ENCODE measurements around the gene OLFML3.
"Not testable (repeated sequence)": the region's sequence is repeated elsewhere in the genome, so short reads cannot be mapped to it uniquely, and the experiment has no call there.

The OLFML3 gene

DNA sequence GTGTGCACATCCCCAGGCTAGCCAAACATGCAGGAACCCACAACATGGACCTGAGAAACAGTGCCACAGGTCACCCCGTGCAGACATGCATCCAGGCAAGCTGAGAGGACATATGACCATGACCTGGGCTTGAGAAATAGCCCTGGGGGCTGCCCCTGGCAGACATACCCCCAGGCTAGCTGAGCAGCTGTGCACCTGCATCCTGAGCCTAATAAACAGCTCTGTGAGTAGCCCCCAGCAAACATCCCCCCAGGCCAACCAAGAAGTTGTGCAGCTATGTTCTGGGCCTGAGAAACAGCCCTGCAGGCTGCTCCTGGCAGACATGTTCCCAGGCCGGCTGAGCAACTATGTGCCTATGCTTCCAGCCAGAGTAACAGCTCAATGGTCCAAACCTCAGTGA is 14.5 kb downstream of the OLFML3 start:
- DNase-seq = no peak

DNA sequence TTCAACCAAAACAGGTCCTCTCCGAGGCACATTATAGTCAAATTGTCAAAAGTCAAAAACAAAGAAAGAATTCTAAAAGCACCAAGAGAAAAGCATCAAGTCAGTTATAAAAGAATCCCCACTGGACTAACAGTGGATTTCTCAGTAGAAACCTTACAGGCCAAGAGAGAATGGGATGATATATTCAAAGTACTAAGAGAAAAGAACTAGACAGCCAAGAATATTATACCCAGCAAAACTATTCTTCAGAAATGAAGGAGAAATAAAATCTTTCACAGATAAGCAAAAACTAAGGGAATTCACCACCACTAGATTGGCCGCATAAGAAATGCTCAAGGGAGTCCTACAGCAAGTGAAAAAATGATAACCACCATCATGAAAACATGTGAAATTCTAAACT is 16.1 kb downstream of the OLFML3 start:
- DNase-seq = no peak

- DNase-seq = no peak
Observed at GRCh38 chr1:113998361-113998760, 19.1 kb downstream of the OLFML3 start.

- DNase-seq = no peak
Observed at GRCh38 chr1:113999233-113999632, 20.0 kb downstream of the OLFML3 start.

DNA sequence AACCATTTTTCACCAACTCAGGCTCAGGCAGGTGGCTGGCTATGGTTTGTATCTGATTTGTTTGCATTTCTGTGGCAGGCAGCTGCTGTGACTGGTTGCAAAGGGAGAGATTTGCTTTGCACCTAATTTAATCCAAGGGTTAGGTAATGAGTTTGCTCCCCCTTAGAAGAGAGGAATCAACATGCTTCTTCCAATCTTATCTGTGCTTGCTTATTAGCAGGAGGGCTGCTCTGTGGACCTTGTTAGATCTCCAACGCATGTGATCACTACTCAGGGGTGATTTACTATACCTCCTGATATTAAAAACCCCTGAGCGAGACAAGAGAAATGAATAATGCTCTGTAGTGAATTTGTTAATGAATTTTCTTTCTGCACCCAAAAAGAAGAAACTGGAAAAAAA is 20.5 kb downstream of the OLFML3 start:
- DNase-seq = no peak

DNA sequence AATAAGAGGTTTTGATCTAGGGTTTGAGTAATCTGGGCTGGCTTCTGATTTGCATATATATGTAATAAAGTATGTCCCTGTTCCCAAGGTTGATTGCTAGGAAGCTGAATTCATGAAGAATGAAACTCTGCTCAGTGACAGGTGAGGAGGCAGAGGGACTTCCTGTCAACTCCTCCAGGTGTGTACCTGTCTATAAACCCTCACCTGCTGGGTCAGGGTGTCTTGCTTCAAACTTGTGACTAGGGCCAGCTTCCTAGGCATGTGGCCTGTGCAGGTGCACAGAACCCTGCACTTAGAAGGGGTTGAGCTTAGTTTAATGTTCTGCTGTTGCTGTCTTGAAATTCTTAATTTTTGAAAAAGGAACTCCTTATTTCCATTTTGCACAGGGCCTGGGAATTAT is 21.1 kb downstream of the OLFML3 start:
- DNase-seq = no peak

DNA sequence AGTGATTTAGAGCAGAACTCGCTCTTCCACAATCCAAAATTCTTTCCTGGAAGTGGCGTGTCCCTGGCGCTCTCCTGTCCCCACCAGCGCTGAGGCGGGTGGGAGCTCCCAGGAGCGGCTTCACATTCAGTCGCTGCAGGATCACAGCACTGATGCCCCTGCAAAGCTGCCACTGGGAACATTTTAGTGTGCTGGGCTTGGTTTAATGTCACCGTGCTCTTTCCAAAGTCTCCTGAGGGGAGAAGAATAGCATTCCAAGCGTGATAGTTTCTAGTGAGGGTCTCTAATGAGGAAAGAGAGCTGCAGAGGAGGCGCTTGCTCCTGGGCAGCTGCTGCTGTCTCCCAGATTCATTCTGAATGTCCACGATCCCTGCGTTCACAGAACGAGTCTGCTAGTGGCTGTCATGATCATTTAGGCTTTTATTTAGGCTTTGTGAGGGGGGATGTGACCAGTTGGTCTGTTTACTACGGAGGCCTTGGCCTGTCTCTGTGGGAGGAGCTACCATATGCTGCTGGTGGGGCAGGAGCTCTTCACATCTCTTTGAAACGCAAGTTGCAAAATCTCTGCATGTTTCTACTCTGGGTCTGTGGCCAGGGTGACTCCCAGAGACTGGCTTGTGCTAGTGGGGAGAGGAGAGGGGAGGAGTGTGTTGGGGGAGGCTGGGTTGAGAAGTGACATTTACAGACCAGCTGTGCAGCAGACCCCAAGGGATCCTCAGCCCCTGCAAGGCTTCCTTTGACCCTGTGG is 23.4 kb downstream of the OLFML3 start:
- DNase-seq = no peak

GRCh38 chr1:114003431-114003830 is 24.2 kb downstream of the OLFML3 start:
- DNase-seq = no peak

- DNase-seq = not testable (repeated sequence)
Observed at GRCh38 chr1:114006825-114007224, 27.6 kb downstream of the OLFML3 start.

DNA sequence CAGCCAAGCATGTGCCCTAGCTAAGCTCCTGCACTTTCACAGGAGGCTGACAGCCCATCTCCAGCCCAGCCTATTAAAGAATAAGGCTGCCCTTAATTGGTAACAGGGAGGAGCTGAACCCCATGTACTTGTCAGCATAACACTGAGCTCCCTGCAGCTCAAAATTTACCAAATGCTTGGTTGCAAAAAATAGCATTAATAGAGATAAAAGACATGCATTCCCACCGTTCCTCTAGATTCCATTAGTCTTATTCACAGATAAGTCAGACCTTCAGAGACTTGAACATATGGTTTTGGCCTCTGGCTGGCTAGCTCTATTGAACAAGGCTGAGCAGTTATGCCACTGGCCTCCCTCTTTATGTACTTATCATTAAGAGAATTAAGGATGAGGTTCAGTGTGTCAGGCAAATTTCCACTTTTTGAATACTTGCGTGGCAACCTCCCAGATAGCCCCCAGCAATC is 29.2 kb downstream of the OLFML3 start:
- no peak for DNase-seq

- no peak for DNase-seq
Observed at GRCh38 chr1:114008993-114009392, 29.7 kb downstream of the OLFML3 start.

- DNase-seq = no peak
Observed at GRCh38 chr1:114009393-114009792, 30.1 kb downstream of the OLFML3 start.

DNA sequence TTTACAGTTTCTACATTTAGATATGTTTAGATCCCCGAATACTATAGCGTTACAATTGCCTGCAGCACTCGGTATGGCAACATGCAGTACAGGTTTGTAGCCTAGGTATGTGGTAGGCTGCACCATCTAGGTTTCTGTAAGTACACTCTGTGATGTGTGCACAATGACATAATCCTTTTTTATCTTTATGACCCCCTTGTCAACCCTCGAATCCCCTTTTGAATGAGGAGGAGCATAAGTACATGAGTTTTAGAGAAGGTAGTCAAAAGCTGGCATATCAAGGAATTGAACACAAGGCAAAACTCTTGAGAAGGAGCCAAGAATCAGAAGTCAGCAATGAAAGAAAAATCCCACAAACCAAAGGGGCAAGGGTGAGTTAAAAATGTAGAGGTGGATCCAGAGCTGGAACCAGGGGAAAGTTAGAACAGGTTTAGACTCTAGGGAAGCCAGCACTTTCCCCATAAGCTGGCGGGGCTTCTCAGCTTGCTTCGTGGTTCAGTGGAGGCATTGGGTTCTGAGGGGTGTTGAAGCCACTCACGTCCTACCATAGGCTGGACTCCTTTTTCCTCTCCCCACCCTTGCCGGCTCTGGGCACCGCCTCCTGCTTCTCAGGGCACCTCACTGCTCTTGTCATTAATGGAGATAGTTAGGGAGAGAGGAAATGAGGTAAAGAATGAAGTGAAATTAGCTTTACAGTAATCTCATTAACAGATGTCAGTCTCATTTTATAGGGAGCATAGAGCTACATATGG is 31.3 kb downstream of the OLFML3 start:
- DNase-seq = no peak

GRCh38 chr1:114011796-114012195 is 32.5 kb downstream of the OLFML3 start:
- no peak for DNase-seq

DNA sequence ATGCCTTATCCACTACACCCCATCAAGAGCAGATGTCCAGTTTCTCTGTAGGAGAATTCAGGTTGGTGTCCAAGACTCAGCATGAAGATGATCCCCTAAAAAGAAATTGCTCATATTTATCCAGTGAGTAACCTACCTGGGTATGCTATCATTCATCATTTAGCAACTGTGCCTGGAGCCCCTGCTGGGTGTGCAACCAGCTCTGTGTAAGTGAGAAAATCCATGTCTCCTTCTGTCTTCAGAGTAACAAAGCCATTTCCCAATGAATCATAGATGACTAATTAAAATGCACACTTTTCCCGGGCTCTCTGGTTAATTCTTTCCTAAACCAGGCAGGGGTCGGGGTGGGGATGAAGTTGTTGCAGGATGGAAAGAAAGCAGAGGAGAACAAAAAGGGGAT is 35.8 kb downstream of the OLFML3 start:
- no peak for DNase-seq

DNA sequence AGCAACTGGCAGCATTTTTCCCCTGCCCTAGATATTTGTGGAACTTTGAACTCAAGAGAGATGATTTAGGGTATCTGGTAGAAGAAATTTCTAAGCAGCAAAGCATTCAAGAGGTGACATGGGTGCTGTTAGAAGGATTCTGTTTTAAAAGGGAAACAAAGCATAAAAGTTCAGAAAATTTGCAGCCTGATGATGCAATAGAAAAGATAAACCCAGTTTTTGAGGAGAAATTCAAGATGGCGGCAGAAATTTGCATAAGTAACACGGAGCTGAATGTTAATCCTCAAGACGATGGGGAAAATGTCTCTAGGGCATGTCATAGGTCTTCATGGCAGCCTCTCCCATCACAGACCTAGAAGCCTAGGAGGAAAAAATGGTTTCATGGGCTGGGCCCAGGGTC is 40.5 kb downstream of the OLFML3 start:
- DNase-seq = not testable (repeated sequence)

GRCh38 chr1:114021665-114022099 is 42.4 kb downstream of the OLFML3 start:
- DNase-seq = no peak

GRCh38 chr1:114022877-114023276 is 43.6 kb downstream of the OLFML3 start:
- DNase-seq = no peak

DNA sequence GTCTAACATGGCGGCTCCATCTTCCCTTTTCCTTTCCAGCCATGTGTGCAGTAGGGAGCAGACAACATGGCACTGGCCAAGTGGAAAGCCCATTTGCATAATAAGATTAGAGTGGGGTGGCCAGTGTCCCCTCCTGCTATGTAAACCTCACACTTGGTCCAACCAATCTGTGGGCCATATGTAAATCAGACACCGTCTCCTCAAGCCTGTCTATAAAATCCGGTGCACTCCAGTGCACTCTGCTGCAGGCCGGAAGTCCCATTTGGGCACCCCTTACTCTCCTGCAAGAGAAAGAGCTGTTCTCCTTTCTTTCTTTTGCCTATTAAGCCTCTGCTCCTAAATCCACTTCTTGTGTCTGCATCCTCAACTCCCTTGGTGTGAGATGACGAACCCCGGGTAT is 44.1 kb downstream of the OLFML3 start:
- DNase-seq = no peak

GRCh38 chr1:114024049-114024448 is 44.8 kb downstream of the OLFML3 start:
- DNase-seq = no peak

GRCh38 chr1:114025609-114026401 is 46.5 kb downstream of the OLFML3 start:
- no peak for DNase-seq

DNA sequence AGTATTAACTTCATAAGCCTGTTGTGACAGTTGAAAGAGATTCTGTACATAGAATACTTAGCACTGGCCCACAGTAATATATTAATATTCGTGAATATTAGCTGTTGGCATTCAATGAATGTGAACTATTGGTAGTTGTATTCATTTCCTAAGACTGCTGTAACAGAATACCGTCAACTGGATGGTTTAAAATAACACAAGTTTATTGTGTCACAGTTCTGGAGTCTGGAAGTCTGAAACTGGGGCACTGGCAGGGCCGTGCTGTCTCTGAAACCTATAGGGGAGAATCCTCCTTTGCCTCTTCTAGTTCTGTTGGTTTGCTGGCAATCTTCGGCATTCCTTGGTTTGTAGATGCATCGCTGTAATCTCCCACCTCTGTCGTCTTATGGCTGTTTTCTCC is 47.5 kb downstream of the OLFML3 start:
- no peak for DNase-seq

Measured in NCI-H187 treated with DMSO at 0.1 percent for 48 hours (cell line).